GM15510 (cell line): ENCODE results near the gene ERC2.

ENCODE experiments used
- POLR2A ChIP-seq: IDR thresholded peaks from 3 replicates; pipeline ENCODE4 v1.6.1; 2011; ENCODE audit warnings: borderline replicate concordance; ENCODE audit not compliant: insufficient read length; ENCODE audit errors: extremely low read depth

Gene ERC2

DNA sequence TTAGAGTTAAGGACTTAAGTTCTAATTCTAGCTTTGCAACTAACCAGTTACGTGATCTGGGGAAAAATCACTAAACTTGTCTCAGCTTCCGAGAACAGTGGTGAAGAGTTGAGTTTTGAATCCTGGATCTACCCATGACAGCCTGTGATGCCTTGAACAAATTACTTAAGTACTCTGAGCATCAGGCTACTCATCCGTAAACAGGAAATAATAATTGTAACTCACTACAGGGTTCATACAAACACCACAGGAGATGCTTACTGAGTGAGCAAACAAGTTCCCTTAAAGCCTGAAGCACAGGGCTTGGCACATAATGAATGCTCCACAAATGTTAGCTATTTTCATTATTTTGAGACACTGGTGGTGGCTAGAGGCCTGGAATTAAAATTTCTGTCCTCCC, 158.8 kb downstream of the ERC2 start:
- TF ChIP-seq POLR2A = no peak

GRCh38 chr3:56308471-56308870, 159.8 kb downstream of the ERC2 start:
- TF ChIP-seq POLR2A = no peak

DNA sequence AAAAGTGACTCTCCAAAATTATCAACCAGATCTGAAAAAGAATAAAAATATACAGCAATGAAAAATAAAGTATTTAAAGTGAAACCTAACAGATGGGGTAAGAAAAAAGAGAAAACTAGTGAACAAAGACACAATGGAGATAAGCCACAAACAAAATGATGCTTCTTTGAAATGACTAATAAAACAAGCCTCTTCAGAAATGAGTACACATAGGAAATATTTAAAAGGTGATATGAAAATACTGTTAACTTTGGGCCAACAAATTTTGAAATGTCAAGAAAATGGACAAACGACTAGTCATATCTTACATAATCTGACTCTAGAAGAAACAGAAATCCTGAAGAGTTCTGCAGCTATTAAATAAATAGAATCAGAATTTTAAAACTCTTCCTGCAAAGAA, 164.2 kb downstream of the ERC2 start:
- no peak for TF ChIP-seq POLR2A

GRCh38 chr3:56303487-56303886, 164.8 kb downstream of the ERC2 start:
- no peak for TF ChIP-seq POLR2A

- no peak for TF ChIP-seq POLR2A
Measured at GRCh38 chr3:56302417-56302816, 165.8 kb downstream of the ERC2 start.

DNA sequence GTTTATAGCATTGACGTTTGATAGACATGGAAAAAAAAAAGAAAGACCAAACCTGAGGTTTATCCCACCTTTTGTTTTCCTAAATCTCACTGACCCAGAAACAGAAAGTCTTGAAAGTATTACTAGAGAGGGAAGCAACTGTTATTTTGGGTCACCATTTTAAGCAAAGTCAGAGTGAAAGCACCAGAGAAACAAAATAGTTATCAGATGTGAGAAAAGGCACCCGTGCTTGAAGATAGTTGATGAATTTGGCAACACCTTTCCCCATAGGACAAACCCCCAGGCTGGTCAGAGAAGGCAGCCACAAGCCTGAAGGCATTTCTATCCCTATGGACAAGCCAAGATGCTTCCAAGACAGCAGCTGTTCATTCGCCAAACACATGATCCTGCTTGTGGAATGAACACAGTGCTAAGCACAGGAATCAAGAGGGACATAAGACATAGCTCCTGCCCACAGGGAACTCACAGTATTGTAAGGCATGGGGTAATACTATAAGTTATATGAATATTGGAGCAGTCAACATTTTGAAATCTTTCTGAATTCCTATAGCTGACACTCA, 170.9 kb downstream of the ERC2 start:
- TF ChIP-seq POLR2A = no peak

GRCh38 chr3:56296361-56296760, 171.9 kb downstream of the ERC2 start:
- no peak for TF ChIP-seq POLR2A

DNA sequence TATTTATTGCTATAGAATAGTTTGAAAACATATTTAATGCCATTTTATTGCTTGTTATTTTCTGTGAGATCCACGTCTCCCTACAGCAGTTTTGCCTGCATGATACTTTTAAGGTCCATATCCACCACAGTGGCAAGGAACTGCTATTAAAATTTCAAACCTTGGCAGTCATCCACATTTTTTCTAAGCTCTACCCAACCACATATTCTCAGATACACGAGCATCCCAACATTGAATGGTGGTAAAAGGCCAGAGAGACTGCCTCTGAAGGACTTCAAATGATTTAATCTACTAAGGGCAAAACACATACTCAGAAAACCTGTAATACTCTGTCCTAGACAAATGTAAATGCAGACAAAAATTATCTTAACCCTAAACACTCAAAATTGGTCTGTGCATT, 173.1 kb downstream of the ERC2 start:
- no peak for TF ChIP-seq POLR2A

GRCh38 chr3:56294286-56294685, 174.0 kb downstream of the ERC2 start:
- no peak for TF ChIP-seq POLR2A

GRCh38 chr3:56291953-56292352, 176.3 kb downstream of the ERC2 start:
- TF ChIP-seq POLR2A = no peak

GRCh38 chr3:56291244-56291680, 177.0 kb downstream of the ERC2 start:
- no peak for TF ChIP-seq POLR2A

DNA sequence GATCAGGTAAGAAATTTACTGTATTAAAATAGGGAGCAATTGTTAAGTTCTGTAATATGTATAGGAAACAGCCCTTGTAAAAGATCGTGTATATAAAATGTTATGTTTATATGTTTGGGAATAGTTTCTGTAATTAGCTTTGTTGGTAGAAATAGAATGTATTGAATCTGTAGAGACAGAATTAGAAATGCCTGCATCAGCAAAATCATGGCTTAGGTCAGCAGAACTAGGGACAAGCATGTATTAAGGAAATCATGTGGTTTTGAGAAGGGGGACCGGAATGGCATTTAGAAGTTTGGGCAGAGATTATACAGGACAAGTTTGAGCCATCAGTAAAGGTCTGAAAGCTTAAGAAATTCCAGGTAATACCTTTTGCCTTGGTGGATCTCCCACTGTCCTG, 177.9 kb downstream of the ERC2 start:
- no peak for TF ChIP-seq POLR2A

DNA sequence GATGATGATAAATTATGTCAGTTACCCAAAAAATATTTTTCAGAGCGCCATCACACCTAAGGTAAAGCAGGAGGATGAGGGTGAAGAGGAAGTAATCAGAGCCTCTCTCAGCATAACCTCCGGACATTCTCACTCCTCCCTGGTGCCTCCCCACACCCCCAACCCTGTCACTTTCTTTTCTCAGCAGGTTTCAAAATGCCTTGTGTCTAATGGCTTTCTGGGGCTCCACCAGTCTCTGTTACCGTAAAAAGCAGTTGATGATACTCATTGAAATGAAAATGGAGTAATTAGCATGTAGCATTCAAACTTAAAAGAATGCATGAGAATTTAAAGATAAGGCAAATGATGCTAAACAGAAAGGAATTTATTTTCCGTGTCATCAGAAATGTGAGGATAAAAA, 180.0 kb downstream of the ERC2 start:
- no peak for TF ChIP-seq POLR2A

DNA sequence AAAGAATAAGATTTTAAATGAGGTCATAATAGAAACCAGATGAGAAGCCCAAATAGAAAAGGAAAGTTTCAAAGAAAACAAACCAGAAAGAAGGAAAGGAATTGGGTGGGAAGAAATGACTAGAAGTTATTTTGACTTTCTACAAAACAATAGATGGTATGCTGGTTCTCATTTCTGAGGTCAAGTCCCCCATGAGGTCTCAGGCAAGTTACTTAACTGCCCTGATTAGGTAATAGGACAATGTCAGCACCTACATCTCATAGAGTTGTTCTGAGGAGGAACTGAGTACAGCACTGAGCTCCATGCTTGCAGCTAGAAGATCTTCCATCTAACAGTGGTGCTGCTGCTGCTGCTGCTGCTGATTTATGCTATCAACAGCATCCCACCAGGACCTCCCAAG, 185.9 kb downstream of the ERC2 start:
- TF ChIP-seq POLR2A = no peak

GRCh38 chr3:56277236-56277635, 191.0 kb downstream of the ERC2 start:
- TF ChIP-seq POLR2A = no peak

DNA sequence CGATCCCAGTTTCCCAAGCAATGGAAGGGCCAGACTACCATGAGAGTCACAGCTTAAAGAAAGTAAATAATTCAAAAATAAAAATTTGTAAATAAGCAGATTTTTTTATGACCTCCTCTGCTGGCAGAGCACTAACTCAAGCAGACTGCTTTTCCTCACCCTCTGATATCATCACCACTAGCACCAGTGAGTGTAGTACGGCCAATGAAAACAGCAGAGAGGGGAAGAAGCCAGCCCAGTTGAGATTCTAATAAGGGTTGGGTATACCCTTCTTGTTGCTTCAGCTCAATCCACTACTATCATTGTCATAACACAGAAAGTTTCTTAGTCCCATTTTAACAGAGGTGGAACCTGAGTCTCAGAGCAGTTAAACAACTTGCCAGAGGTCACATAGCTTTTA, 193.1 kb downstream of the ERC2 start:
- no peak for TF ChIP-seq POLR2A
